ENCODE results near the gene PCDHA1.
"Not testable (repeated sequence)": the region's sequence is repeated elsewhere in the genome, so short reads cannot be mapped to it uniquely, and the experiment has no call there.

The PCDHA1 gene

DNA sequence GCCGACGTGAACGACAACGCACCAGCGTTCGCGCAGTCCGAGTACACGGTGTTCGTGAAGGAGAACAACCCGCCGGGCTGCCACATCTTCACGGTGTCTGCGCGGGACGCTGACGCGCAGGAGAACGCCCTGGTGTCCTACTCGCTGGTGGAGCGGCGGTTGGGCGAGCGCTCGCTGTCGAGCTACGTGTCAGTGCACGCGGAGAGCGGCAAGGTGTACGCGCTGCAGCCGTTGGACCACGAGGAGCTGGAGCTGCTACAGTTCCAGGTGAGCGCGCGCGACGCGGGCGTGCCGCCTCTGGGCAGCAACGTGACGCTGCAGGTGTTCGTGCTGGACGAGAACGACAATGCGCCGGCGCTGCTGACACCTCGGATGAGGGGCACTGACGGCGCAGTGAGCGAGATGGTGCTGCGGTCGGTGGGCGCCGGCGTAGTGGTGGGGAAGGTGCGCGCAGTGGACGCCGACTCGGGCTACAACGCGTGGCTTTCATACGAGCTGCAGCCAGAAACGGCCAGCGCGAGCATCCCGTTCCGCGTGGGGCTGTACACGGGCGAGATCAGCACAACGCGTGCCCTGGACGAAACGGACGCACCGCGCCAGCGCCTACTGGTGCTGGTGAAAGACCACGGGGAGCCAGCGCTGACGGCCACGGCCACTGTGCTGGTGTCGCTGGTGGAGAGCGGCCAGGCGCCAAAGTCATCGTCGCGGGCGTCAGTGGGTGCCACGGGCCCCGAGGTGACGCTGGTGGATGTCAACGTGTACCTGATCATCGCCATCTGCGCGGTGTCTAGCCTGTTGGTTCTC, 64.1 kb downstream of the PCDHA1 start:
- not testable (repeated sequence) for DNase-seq (ENCODE audit: low read depth in 2 of 2)

DNA sequence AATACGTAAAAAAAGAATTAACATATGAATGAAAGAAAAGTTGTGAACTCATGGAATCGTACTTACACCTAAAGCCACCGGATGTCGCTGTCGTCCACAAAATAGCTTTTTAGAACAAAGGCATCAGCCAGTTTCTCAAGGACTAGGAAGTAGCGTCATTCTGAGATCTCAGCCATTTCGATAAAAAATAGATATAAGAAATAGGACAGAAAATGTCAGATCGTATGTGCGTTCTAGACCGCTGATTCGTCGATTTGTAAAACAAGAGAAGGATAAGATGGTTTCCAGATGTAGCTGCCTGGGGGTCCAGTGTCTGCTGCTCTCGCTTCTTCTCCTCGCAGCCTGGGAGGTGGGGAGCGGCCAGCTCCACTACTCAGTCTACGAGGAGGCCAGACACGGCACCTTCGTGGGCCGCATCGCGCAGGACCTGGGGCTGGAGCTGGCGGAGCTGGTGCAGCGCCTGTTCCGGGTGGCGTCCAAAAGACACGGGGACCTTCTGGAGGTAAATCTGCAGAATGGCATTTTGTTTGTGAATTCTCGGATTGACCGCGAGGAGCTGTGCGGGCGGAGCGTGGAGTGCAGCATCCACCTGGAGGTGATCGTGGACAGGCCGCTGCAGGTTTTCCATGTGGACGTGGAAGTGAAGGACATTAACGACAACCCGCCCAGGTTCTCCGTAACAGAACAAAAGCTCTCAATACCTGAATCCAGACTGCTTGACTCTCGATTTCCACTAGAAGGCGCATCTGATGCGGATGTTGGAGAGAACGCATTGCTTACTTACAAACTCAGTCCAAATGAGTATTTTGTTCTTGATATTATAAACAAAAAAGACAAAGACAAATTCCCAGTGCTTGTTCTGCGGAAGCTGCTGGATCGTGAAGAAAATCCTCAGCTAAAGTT, 70.1 kb downstream of the PCDHA1 start, which contains the start of gene PCDHA10:
Gene PCDHA10 (plus strand): TSS at position 126 of the 903 bp plus-strand sequence. CDS start 152 bp downstream, at position 278.
- no peak for DNase-seq (ENCODE audit: low read depth in 2 of 2)

GRCh38 chr5:140857177-140857986, 71.4 kb downstream of the PCDHA1 start:
- DNase-seq (ENCODE audit: low read depth in 2 of 2), result no peak

- no peak for DNase-seq (ENCODE audit: low read depth in 2 of 2)
Measured at GRCh38 chr5:140857987-140858240, 72.0 kb downstream of the PCDHA1 start.

DNA sequence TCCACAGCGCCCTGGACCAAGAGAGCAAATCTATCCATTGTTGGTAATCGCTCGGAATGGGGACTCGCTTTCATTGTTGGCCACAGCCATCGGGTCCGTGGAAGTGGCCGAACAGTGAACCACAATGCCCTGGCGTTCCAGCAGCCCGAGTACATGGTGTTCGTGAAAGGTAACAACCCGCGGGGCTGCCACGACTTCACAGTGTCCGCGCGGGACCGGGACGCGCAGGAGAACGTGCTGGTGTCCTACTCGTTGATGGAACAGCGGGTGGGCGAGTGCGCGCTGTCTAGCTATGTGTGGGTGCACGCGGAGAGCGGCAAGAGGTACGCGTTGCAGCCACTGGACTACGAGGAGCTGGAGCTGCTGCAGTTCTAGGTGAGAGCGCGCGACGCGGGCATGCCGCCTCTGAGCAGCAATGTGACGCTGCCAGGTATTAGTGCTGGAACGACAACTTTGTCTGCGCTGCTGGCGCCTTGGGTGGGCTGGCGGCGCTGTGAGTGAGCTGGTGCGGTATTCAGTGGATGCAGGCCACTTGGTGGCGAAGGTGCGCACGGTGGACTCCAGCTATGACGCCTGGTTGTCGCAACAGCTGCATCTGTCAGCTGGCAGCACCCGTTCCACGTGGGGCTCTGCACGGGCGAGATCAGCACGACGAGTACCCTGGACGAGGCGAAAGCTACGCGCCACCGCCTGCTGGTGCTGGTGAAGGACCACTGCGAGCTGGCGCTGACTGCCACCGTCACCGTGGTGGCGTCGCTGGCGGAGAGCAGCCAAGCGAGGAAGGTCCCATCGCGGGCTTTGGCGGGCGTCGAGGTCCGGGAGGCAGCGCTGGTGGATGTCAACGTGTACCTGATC, 76.7 kb downstream of the PCDHA1 start:
- no peak for DNase-seq (ENCODE audit: low read depth in 2 of 2)

DNA sequence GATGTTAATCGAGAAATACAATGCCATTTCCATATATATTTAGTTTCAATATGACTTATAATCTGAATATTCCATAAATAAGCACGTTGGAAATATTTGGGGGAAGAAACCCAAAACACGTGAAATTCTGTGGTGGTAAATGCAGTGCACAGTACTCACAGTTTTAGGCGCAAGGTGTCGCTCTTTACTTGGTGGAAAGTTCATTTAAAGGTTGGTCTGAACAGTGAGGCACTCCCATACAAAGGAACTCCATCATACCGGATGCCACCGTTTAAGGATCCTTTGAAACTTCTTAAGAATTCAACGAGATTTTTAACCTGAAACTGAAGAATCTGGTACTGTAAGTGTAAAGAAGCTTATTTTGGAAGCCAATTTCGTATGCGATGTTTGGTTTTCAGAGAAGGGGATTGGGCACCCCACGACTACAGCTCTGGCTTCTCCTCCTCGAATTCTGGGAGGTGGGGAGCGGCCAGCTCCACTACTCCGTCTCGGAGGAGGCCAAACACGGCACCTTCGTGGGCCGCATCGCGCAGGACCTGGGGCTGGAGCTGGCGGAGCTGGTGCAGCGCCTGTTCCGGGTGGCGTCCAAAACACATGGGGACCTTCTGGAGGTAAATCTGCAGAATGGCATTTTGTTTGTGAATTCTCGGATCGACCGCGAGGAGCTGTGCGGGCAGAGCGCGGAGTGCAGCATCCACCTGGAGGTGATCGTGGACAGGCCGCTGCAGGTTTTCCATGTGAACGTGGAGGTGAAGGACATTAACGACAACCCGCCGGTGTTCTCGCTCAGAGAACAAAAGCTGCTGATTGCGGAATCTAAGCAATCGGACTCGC, 83.0 kb downstream of the PCDHA1 start, which contains the start of gene PCDHA11:
Gene PCDHA11 (plus strand): TSS at position 237 of the 834 bp plus-strand sequence. CDS start 147 bp downstream, at position 384.
- DNase-seq (ENCODE audit: low read depth in 2 of 2), result no peak

GRCh38 chr5:140869555-140869886, 83.6 kb downstream of the PCDHA1 start:
- DNase-seq (ENCODE audit: low read depth in 2 of 2), result no peak

DNA sequence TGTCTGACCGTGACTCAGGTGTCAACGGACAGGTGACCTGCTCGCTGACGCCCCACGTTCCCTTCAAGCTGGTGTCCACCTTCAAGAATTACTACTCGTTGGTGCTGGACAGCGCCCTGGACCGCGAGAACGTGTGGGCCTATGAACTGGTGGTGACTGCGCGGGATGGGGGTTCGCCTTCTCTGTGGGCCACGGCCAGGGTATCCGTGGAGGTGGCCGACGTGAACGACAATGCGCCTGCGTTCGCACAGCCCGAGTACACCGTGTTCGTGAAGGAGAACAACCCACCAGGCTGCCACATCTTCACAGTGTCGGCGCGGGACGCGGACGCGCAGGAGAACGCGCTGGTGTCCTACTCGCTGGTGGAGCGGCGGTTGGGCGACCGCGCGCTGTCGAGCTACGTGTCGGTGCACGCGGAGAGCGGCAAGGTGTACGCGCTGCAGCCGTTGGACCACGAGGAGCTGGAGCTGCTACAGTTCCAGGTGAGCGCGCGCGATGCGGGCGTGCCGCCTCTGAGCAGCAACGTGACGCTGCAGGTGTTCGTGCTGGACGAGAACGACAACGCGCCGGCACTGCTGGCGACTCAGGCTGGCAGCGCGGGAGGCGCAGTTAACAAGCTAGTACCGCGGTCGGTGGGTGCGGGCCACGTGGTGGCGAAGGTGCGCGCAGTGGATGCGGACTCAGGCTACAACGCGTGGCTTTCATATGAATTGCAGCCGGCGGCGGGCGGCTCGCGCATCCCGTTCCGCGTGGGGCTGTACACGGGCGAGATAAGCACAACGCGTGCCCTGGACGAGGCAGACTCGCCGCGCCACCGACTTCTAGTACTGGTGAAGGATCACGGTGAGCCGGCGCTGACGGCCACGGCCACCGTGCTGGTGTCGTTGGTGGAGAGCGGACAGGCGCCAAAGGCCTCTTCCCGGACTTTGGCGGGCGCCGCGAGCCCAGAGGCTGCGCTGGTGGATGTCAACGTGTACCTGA, 84.6 kb downstream of the PCDHA1 start:
- DNase-seq (ENCODE audit: low read depth in 2 of 2), result no peak

DNA sequence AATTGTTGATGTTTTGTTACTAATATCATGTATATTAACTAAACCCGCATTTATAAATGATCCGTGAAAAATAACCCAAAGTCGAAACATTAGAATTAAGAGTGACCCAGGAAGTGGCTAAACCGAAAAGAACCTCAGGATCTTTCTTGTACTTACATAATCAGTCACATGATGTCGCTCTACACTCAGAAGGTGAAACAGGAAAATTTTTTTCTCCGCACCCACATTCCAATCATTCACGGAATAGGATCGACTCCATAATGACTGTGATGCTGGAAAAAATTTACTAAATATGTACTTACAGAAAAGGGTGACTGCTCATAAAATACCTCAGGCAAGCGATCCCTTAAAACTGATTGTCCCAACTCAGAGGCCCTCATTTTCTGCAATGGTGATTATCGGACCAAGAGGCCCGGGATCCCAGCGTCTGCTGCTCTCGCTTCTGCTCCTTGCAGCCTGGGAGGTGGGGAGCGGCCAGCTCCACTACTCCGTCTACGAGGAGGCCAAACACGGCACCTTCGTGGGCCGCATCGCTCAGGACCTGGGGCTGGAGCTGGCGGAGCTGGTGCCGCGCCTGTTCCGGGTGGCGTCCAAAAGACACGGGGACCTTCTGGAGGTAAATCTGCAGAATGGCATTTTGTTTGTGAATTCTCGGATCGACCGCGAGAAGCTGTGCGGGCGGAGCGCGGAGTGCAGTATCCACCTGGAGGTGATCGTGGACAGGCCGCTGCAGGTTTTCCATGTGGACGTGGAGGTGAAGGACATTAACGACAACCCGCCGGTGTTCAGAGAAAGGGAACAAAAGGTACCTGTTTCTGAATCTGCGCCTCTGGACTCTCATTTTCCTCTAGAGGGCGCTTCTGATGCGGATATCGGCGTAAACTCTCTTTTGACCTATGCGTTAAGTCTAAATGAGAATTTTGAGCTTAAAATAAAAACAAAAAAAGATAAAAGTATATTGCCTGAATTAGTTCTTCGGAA, 89.4 kb downstream of the PCDHA1 start, which contains the start of gene PCDHA12:
Gene PCDHA12 (plus strand): TSS at position 224 of the 981 bp plus-strand sequence. CDS start 165 bp downstream, at position 389.
- DNase-seq (ENCODE audit: low read depth in 2 of 2), result no peak

GRCh38 chr5:140876541-140877261, 90.8 kb downstream of the PCDHA1 start:
- not testable (repeated sequence) for DNase-seq (ENCODE audit: low read depth in 2 of 2)

- DNase-seq (ENCODE audit: low read depth in 2 of 2), result no peak
Measured at GRCh38 chr5:140877262-140877581, 91.3 kb downstream of the PCDHA1 start.

DNA sequence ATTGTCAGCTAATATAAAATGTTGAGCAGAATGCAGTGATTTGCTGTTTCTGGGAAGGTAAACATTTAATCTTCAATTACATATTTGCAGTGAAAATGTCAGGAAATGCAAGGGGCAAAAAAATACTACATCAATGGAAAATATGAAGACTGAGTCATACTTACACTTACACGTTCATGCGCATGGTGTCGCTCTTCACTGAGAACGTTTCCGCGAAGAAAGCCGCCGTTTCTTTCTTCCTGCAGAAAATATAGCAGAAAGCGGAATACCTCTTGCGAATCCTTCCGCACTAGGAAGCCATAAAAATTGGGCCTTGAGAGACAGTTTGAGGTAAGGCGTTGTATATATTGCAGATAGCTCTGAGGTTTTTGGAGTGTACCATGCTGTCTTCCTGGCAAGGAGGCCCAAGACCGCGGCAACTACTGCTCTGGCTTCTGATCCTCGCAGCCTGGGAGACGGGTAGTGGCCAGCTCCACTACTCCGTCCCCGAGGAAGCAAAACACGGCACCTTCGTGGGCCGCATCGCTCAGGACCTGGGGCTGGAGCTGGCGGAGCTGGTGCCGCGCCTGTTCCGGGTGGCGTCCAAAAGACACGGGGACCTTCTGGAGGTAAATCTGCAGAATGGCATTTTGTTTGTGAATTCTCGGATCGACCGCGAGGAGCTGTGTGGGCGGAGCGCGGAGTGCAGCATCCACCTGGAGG, 96.1 kb downstream of the PCDHA1 start, which contains the start of gene PCDHA13:
Gene PCDHA13 (plus strand): TSS at position 236 of the 702 bp plus-strand sequence. CDS start 145 bp downstream, at position 381.
- no peak for DNase-seq (ENCODE audit: low read depth in 2 of 2)

GRCh38 chr5:140882591-140882899, 96.6 kb downstream of the PCDHA1 start:
- no peak for DNase-seq (ENCODE audit: low read depth in 2 of 2)

- DNase-seq (ENCODE audit: low read depth in 2 of 2), result no peak
Measured at GRCh38 chr5:140883373-140883772, 97.4 kb downstream of the PCDHA1 start.

- no peak for DNase-seq (ENCODE audit: low read depth in 2 of 2)
Measured at GRCh38 chr5:140883927-140884697, 98.2 kb downstream of the PCDHA1 start.

DNA sequence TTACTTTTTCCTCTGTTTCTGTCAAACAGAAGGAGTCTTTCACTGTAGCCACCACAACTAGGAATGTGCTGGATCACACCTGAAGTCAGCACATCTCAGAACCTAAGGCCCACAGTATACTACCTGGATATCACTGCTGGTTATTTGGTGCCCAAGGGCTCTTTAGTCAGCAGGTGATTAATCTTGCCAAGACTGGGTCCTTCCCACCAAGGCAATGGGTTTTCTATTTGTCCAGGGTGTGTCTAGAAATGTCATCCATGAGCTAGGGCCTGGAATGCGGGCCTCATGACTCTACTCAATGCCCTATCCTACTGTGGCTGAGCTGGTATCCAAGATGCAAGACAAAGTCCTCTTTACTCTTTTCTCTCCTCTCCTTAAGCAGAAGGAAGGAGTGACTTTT, 130.4 kb downstream of the PCDHA1 start:
- DNase-seq (ENCODE audit: low read depth in 2 of 2), result no peak
